Spinal cord (tissue), 10 donors: Measurements from ENCODE around the gene CCDC187. TPM values are rescaled to one million over a fixed set of nuclear protein-coding genes. Genes with fewer than 3 reads are reported as not detected.
"Not testable (repeated sequence)": the region's sequence is repeated elsewhere in the genome, so short reads cannot be mapped to it uniquely, and the experiment has no call there.

Source experiments
- DNase-seq, 6 donors: peaks; one replicate each; pipeline versions ENCODE4 v3.0.0 to v3.0.0-alpha.2; 2013 to 2015; ENCODE audit warnings: low spot score in 6 of 6, low read depth in 4 of 6
- H3K27ac ChIP-seq: one replicate; pipeline ENCODE4 v1.5.1; 2013; ENCODE audit warnings: low read depth, low read length, control low read depth
- H3K27me3 ChIP-seq: one replicate; pipeline ENCODE4 v1.6.1; 2013; ENCODE audit warnings: low read length; ENCODE audit not compliant: control insufficient read depth, insufficient read depth
- H3K36me3 ChIP-seq: one replicate; pipeline ENCODE4 v1.6.1; 2013; ENCODE audit warnings: low read length; ENCODE audit not compliant: control insufficient read depth, insufficient read depth
- H3K4me1 ChIP-seq: one replicate; pipeline ENCODE4 v1.6.1; 2013; ENCODE audit warnings: low read length; ENCODE audit not compliant: control insufficient read depth, insufficient read depth
- H3K4me3 ChIP-seq: one replicate; pipeline ENCODE4 v1.5.1; 2013; ENCODE audit warnings: low read depth, low read length, control low read depth
- H3K9me3 ChIP-seq: one replicate; pipeline ENCODE4 v1.6.1; 2013; ENCODE audit warnings: low read length; ENCODE audit not compliant: control insufficient read depth, insufficient read depth
- WGBS: methylation state at CpG from one replicate; pipeline ENCODE4 v1.1.5; 2013; ENCODE audit warnings: missing lambda C conversion rate; ENCODE audit not compliant: insufficient coverage; 5-methylcytosine and 5-hydroxymethylcytosine counted together
- long read RNA-seq, 4 donors: transcript quantifications; one replicate each; lab custom pipeline, GENCODE V29; 2026
- polyA plus RNA-seq, 2 donors: library from polyadenylated mRNA; unstranded; fragments of 120-200 nt; gene quantifications; one replicate each; pipeline ENCODE4 v1.2.1, GENCODE V29; 2013; ENCODE audit not compliant: insufficient read length in 2 of 2
- total RNA-seq, 2 donors: library from RNA; depleted of rRNA in 1 of 2; stranded (reverse); fragments of 120-200 nt in 1 of 2; fragments of >200 nt in 1 of 2; gene quantifications; one replicate each; pipeline versions ENCODE4 v1.2.3 to v1.2.4, GENCODE V29; 2013 to 2014
- donor health status: healthy.

The CCDC187 gene
- total RNA-seq: under 1 TPM; 0.10 to 0.33 TPM
- under 1 TPM; 0.05 to 0.21 TPM for polyA plus RNA-seq
- long read RNA-seq, donor 1: 0 reads
- long read RNA-seq, donor 2: 0 reads
- long read RNA-seq, donor 3: 0 reads
- long read RNA-seq, donor 4: 0 reads

- Histone ChIP-seq H3K27ac (no peak within 1 kb of the TSS), H3K4me3 (no peak within 1 kb of the TSS), H3K36me3 (no peaks in the 10 kb centered on the region), H3K27me3 (no peaks in the 10 kb centered on the region), H3K9me3 (no peaks in the 10 kb centered on the region), H3K4me1 (peaks cover 22% of the 10 kb centered on the region)
- DNase-seq: no peak
- 76% methylated on average over 21 of the region's 22 CpGs for WGBS
These were observed at the start of gene CCDC187 for GRCh38 chr9:136303825-136304416. CCDC187 (minus strand) TSS chr9:136304094; CDS start chr9:136303830, 264 bp downstream.

GRCh38 chr9:136353088-136353487 is 49.2 kb upstream of the CCDC187 start:
- Histone ChIP-seq H3K36me3 (peaks cover 96% of the 10 kb centered on the region), H3K4me1 (peaks cover 26% of the 10 kb centered on the region), H3K27ac (no peak overlapping the region), H3K4me3 (no peak overlapping the region), H3K9me3 (no peaks in the 10 kb centered on the region), H3K27me3 (no peaks in the 10 kb centered on the region)
- WGBS: 88% methylated on average over 11 of the region's 11 CpGs
- no peak for DNase-seq

GRCh38 chr9:136352682-136353081 is 48.8 kb upstream of the CCDC187 start:
- Histone ChIP-seq H3K4me1 (peaks cover 30% of the 10 kb centered on the region), H3K27me3 (no peaks in the 10 kb centered on the region), H3K9me3 (no peaks in the 10 kb centered on the region), H3K4me3 (no peak overlapping the region), H3K27ac (no peak overlapping the region), H3K36me3 (peaks cover 96% of the 10 kb centered on the region)
- DNase-seq: no peak
- 78% methylated on average over 16 of the region's 16 CpGs for WGBS

DNA sequence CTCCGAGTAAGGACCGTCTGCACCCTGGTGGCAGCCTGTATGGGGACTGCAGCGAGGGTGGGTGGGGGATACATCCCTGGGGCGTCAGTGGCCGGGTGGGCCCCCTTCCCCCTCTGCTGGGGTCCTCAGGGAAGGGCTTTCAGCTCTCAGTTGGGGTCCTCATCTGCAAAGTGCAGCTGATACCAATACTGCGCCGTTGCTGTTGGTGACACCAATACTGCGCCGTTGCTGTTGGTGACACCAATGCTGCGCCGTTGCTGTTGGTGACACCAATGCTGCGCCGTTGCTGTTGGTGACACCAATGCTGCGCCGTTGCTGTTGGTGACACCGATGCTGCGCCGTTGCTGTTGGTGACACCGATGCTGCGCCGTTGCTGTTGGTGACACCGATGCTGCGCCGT is 48.0 kb upstream of the CCDC187 start:
- 96% methylated on average over 9 of the region's 24 CpGs for WGBS
- not testable (repeated sequence) for H3K27ac ChIP-seq, H3K9me3 ChIP-seq, DNase-seq, H3K27me3 ChIP-seq, H3K4me3 ChIP-seq
- peaks cover 38% of the 10 kb centered on the region for H3K4me1 ChIP-seq
- H3K36me3 ChIP-seq: peaks cover 94% of the 10 kb centered on the region

- DNase-seq: no peak
- peaks cover 94% of the 10 kb centered on the region for H3K36me3 ChIP-seq
- 84% methylated on average over 11 of the region's 11 CpGs for WGBS
- H3K27ac ChIP-seq: no peak overlapping the region
- no peak overlapping the region for H3K4me3 ChIP-seq
- H3K9me3 ChIP-seq: no peaks in the 10 kb centered on the region
- H3K27me3 ChIP-seq: no peaks in the 10 kb centered on the region
- H3K4me1 ChIP-seq: peaks cover 44% of the 10 kb centered on the region
These were observed 47.4 kb upstream of the CCDC187 start for GRCh38 chr9:136351252-136351800.

- no peak for DNase-seq
- Histone ChIP-seq H3K27me3 (no peaks in the 10 kb centered on the region), H3K9me3 (no peaks in the 10 kb centered on the region), H3K36me3 (peaks cover 98% of the 10 kb centered on the region), H3K4me1 (peaks cover 62% of the 10 kb centered on the region), H3K27ac (no peak overlapping the region), H3K4me3 (no peak overlapping the region)
- WGBS: 85% methylated on average over 23 of the region's 24 CpGs
These were observed 45.7 kb upstream of the CCDC187 start for GRCh38 chr9:136349546-136349945.

DNA sequence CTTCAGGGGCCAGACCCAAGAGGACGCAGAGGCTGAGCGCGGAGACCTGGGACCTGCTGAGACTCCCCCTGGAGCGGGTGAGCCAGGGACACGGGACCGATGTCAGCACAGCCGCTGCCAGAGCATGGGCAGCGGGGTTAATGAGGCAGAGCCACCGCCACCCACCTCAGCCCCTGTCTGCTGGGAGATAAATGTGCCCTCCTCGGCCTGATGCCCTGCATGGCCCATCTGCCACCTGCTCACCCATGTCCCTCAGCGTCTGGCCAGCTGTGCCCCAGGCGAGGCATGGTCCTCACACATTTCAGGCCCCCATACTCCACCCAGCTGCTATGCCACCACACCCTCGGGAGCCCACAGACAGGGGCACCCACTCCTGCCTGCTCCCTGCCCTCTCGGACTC is 44.8 kb upstream of the CCDC187 start:
- WGBS: 66% methylated on average over 9 of the region's 14 CpGs
- H3K4me1 ChIP-seq: peaks cover 69% of the 10 kb centered on the region
- no peak for DNase-seq
- no peak overlapping the region for H3K27ac ChIP-seq
- no peaks in the 10 kb centered on the region for H3K9me3 ChIP-seq
- no peaks in the 10 kb centered on the region for H3K27me3 ChIP-seq
- H3K4me3 ChIP-seq: no peak overlapping the region
- peaks cover 97% of the 10 kb centered on the region for H3K36me3 ChIP-seq

DNA sequence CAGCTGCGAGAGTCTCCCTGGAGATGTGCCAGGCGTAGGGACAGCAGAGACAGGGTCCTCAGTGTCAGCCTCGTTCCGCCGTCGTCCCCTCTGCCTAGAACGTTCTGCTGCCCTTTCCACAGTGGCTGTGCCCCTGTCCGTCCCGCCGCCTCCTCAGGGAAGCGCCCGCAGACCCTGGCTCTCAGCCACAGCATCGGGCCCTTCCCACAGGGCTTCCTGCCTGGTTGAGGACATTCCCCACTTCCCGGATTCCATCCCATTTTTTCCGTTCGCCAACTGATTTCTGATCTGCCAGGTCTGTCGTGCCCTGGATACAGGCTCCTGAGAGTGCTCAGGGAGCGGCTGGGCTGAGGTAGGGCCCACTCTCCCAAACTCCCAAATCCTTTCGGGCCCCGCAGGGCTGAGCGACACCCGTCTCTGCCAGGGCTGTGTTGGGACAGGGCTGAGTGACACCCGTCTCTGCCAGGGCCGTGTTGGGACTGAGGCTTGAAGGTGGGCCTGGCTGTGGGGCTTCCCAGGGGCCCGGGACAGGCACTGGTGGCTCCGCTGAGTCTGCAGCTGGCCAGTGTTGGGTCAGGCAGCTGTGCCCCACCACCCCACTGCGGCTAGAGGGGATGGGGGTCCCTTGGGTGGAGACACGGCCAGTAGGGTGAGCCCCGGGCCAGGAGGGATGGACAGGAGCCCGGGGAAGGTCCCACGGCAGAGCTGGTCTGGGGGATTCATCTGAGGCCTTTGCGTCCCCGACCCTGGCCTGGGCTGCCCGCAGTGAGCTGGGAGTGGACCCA is 43.8 kb upstream of the CCDC187 start:
- peak in 1 of 6 donors; percentile 59 for DNase-seq
- no peak overlapping the region for H3K27ac ChIP-seq
- WGBS: 71% methylated on average over 30 of the region's 34 CpGs
- H3K9me3 ChIP-seq: no peaks in the 10 kb centered on the region
- H3K36me3 ChIP-seq: peaks cover 97% of the 10 kb centered on the region
- H3K27me3 ChIP-seq: no peaks in the 10 kb centered on the region
- H3K4me1 ChIP-seq: peaks cover 76% of the 10 kb centered on the region
- no peak overlapping the region for H3K4me3 ChIP-seq

DNA sequence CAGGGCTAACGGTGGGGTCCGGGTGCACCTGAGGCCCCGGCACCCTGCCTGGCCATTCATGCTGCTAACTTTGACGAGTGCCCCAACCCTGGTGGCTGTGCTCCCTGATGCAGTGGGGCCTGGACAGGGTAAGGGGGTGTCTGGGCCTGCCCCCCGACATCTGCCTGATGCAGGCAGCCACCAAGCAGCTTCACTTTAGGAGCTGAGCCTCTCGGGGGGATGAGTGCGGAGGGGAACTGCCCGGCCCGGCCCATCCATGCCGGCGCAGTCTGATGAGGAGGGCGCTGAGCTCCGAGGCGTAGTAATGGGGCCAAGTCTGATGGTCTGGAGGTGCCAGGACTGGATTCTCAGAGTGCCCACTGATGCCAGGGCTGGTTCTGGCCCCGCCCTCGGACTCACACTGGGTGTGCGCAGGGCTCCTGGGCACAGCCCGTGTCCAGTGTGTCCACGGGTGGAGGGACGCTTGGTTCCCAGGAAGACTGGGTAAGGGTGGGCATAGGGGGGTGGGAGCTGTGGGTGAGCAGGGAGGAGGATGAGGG is 43.1 kb upstream of the CCDC187 start:
- Histone ChIP-seq H3K27ac (no peak overlapping the region), H3K36me3 (peaks cover 93% of the 10 kb centered on the region), H3K4me1 (peaks cover 83% of the 10 kb centered on the region), H3K27me3 (no peaks in the 10 kb centered on the region), H3K4me3 (no peak overlapping the region), H3K9me3 (no peaks in the 10 kb centered on the region)
- 79% methylated on average over 20 of the region's 20 CpGs for WGBS
- no peak for DNase-seq
